ENCODE measurements around the gene PPARA. TPM values are rescaled to one million over a fixed set of nuclear protein-coding genes. Genes with fewer than 3 reads are reported as not detected.

Gene PPARA
- total and polyA plus RNA-seq, 2 donors (not counting 1 experiment from before 2014, with no cell fraction given): 4.1 to 29.8 TPM

DNA sequence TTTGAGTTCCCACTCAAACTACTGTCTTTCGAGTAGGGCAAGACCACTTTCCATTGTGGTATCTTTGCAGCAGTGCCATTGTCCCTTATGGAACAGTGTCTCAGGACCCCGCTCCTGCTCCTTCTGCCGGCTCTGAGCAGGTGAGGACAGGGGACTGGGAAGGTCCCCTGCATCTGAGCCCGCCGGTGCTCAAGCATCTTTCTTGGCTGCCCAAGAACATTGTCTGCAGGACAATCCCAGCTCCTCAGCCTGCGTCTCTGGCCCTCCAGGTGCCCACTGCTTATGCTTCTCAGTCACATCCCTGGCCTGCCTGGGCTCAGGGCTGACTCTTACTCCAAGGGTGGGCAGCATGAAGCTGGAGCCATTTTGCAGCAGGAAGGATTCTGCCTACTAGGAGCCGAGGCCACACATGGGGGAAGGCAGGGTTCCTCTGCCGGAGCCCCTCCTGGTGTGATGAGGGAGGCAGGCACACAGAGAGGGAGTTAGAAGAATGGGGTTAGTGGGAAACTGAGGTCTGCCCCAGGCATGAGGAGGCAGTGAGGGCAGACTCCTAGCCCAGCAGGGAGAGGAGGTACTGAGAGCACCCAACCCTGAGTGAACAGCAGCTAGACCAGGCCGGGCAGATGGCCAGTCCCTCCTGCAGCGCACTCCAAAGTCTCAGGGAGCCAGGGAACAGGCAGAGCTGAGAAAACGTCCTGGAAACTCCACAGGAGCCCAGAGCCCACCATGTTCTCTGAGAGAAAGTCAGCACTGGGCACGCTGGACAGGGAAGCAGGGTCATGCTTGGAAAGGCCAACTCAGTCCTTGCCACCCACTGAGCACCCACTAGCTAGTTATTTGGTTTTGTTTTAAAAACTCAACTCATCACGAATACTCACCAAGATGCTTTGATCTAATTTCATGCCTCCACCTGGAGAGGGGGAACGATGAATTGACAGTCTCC lies 7.5 kb upstream of the PPARA start:
- H3K9me3 ChIP-seq (ENCODE audit: control extremely low read depth in 1 of 3, control insufficient read depth in 2 of 3, insufficient read depth in 1 of 3, low read length in 2 of 3): peaks cover 0 to 7% (median 0%) of the 10 kb centered on the region in 3 donors
- no peak overlapping the region for H3K9ac ChIP-seq (ENCODE audit: low read length)
- Mint-ChIP-seq H3K4me3 (no peak overlapping the region), H3K4me1 (peaks cover 6% of the 10 kb centered on the region), H3K27me3 (no peaks in the 10 kb centered on the region), H3K9me3 (ENCODE audit: insufficient read depth) (no peaks in the 10 kb centered on the region), H3K27ac (no peak overlapping the region)
- 89% methylated on average over 14 of the region's 14 CpGs for WGBS (ENCODE audit: insufficient coverage)
- no peak overlapping the region for H3K27ac ChIP-seq (ENCODE audit: low read length in 2 of 2)
- no peak overlapping the region for H3K4me2 ChIP-seq (replicated peaks; ENCODE audit: low read depth, low read length, poor library complexity, severe bottlenecking)
- intact Hi-C loops (cut with micrococcal nuclease): no loop called here
- peaks cover 0 to 8% of the 10 kb centered on the region in 2 donors for H3K4me1 ChIP-seq (ENCODE audit: control insufficient read depth in 2 of 2, insufficient read depth in 2 of 2, low read length in 2 of 2)
- no peak for TF ChIP-seq EZH2 (IDR thresholded peaks at IDR 0.05; ENCODE audit: borderline replicate concordance, insufficient read depth, low read depth, low read length, poor library complexity, severe bottlenecking)
- TF ChIP-seq, protein P1, sequence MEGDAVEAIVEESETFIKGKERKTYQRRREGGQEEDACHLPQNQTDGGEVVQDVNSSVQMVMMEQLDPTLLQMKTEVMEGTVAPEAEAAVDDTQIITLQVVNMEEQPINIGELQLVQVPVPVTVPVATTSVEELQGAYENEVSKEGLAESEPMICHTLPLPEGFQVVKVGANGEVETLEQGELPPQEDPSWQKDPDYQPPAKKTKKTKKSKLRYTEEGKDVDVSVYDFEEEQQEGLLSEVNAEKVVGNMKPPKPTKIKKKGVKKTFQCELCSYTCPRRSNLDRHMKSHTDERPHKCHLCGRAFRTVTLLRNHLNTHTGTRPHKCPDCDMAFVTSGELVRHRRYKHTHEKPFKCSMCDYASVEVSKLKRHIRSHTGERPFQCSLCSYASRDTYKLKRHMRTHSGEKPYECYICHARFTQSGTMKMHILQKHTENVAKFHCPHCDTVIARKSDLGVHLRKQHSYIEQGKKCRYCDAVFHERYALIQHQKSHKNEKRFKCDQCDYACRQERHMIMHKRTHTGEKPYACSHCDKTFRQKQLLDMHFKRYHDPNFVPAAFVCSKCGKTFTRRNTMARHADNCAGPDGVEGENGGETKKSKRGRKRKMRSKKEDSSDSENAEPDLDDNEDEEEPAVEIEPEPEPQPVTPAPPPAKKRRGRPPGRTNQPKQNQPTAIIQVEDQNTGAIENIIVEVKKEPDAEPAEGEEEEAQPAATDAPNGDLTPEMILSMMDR (IDR thresholded peaks at IDR 0.05): no peak
- H3K4me3 ChIP-seq (ENCODE audit: control extremely low read depth in 1 of 5, extremely low read depth in 1 of 5, insufficient read depth in 1 of 5, low read depth in 2 of 5, low read length in 4 of 5): no peak overlapping the region
- no peaks in the 10 kb centered on the region for H3K36me3 ChIP-seq (replicated peaks in 1 of 2; ENCODE audit: control extremely low read depth in 1 of 2, control insufficient read depth in 1 of 2, extremely low read depth in 1 of 2, insufficient read depth in 2 of 2, low read length in 1 of 2)
- ATAC-seq (ENCODE audit: low read depth) (no peak), DNase-seq (no peak)
- CTCF ChIA-PET: interaction anchor here (1.0 to 1.4 kb wide), 2 partner anchors 21 to 173 kb away, joined by 3 to 5 read pairs; no protein-coding TSS in a partner anchor
- POLR2A ChIA-PET: interaction anchor here (0.6 to 0.7 kb wide), 4 partner anchors 10 to 137 kb away, joined by 3 to 5 read pairs (median 4); no protein-coding TSS in a partner anchor
- H2AFZ ChIP-seq (ENCODE audit: insufficient read depth, low read depth, low read length, poor library complexity, severe bottlenecking): no peak overlapping the region
- H3K27me3 ChIP-seq (replicated peaks in 1 of 4; ENCODE audit: control extremely low read depth in 1 of 4, control insufficient read depth in 3 of 4, insufficient read depth in 4 of 4, low read length in 3 of 4): no peaks in the 10 kb centered on the region
- no peaks in the 10 kb centered on the region for H3K79me2 ChIP-seq (ENCODE audit: control insufficient read depth, insufficient read depth, low read length)
- no peaks in the 10 kb centered on the region for H4K20me1 ChIP-seq (ENCODE audit: control insufficient read depth, insufficient read depth, low read length, poor library complexity, severe bottlenecking)

Data from B cell (primary cell).